Esophagus squamous epithelium (tissue), 5 donors: ENCODE data around the gene ABLIM2. TPM values are rescaled to one million over a fixed set of nuclear protein-coding genes. Genes with fewer than 3 reads are reported as not detected.

Experiments
- DNase-seq: peaks from one replicate; lab custom pipeline; 2025; lab: John Stamatoyannopoulos, UW
- H3K27ac ChIP-seq, 4 donors: fragments of 200-600 bp; sonication (generic); one replicate each; pipeline ENCODE4 v1.5.1; 2016 to 2019; ENCODE audit warnings: mild to moderate bottlenecking in 1 of 4
- H3K27me3 ChIP-seq, 4 donors: fragments of 200-600 bp; sonication (generic); 1 replicate in 3 of 4; 2 replicates in 1 of 4; pipeline versions ENCODE4 v1.5.1 to v1.6.0; 2017 to 2021; ENCODE audit warnings: antibody characterized with exemption in 1 of 4
- H3K36me3 ChIP-seq, 3 donors: fragments of 200-600 bp; sonication (generic); one replicate each; pipeline ENCODE4 v1.5.1; 2016 to 2019
- H3K4me1 ChIP-seq, 3 donors: fragments of 200-600 bp; sonication (generic); one replicate each; pipeline ENCODE4 v1.5.1; 2017 to 2019
- H3K4me3 ChIP-seq, 4 donors: fragments of 200-600 bp; sonication (generic); 1 replicate in 3 of 4; 2 replicates in 1 of 4; pipeline ENCODE4 v1.5.1; 2016 to 2019; ENCODE audit warnings: mild to moderate bottlenecking in 2 of 4, moderate library complexity in 1 of 4
- H3K9me3 ChIP-seq, 3 donors: fragments of 200-600 bp; sonication (generic); one replicate each; pipeline ENCODE4 v1.5.1; 2016 to 2019
- POLR2A ChIP-seq, 4 donors: fragments of 450-650 bp; IDR thresholded peaks; one replicate each; pipeline ENCODE4 v1.6.1; 2017; ENCODE audit warnings: antibody characterized with exemption in 4 of 4, mild to moderate bottlenecking in 4 of 4, moderate library complexity in 3 of 4
- WGBS, 2 donors: methylation state at CpG; one replicate each; pipeline ENCODE4 v1.1.5; 2018; 5-methylcytosine and 5-hydroxymethylcytosine counted together
- intact Hi-C: fragments of 100-400 bp; cut with DNase I; formaldehyde crosslinking; loops from one replicate; pipeline ENCODE4 v1.15.0; 2022
- total RNA-seq, 4 donors: library from RNA; depleted of rRNA; stranded (reverse); fragments of >200 nt; gene quantifications; one replicate each; pipeline ENCODE4 v1.1.0, GENCODE V29; 2016
- TF ChIP-seq, protein P1 (sequence below), 6 experiments: fragments of 450-650 bp in 4 of 6; fragments of 200-600 bp in 2 of 6; sonication (generic) in 2 of 6; IDR thresholded peaks; one replicate each; pipeline ENCODE4 v1.5.1; 2016 to 2019; ENCODE audit warnings: antibody characterized with exemption in 6 of 6, mild to moderate bottlenecking in 4 of 6, moderate library complexity in 4 of 6
- donor health status: DM: yes; HTN: yes; CAD: no.

The ABLIM2 gene
- total RNA-seq, 4 donors from 2014 or later: 13.5 to 26.7 (median 15.7) TPM

DNA sequence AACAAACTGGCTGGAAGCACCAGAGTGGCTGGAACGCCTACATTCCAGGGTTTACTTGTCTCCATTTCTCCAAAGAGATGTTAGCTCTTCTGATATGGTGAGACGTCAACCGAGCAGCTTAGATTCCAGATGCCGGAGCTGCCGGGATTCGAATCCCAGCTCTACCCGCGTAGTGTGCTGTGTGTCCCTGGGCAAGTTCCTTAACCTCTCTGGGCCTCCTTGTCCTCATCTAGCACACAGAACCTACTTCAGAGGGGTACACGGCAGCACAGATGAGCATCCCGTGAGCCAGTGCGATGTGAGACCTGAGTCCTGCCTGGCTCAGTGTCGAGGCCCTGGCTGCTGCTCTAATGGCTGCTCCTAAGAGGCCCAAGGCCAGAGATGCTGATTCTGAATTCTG, 60.1 kb downstream of the ABLIM2 start:
- no peak for TF ChIP-seq POLR2A (IDR thresholded peaks at IDR 0.05)
- TF ChIP-seq, protein P1, sequence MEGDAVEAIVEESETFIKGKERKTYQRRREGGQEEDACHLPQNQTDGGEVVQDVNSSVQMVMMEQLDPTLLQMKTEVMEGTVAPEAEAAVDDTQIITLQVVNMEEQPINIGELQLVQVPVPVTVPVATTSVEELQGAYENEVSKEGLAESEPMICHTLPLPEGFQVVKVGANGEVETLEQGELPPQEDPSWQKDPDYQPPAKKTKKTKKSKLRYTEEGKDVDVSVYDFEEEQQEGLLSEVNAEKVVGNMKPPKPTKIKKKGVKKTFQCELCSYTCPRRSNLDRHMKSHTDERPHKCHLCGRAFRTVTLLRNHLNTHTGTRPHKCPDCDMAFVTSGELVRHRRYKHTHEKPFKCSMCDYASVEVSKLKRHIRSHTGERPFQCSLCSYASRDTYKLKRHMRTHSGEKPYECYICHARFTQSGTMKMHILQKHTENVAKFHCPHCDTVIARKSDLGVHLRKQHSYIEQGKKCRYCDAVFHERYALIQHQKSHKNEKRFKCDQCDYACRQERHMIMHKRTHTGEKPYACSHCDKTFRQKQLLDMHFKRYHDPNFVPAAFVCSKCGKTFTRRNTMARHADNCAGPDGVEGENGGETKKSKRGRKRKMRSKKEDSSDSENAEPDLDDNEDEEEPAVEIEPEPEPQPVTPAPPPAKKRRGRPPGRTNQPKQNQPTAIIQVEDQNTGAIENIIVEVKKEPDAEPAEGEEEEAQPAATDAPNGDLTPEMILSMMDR (IDR thresholded peaks at IDR 0.05): no peak
- intact Hi-C loops: no loop called here
- Histone ChIP-seq H3K4me1 (peaks cover 0 to 43% (median 4%) of the 10 kb centered on the region in 3 donors), H3K36me3 (peaks cover 0 to 32% (median 0%) of the 10 kb centered on the region in 3 donors), H3K27ac (no peak overlapping the region), H3K4me3 (no peak overlapping the region), H3K27me3 (no peaks in the 10 kb centered on the region), H3K9me3 (peaks cover 0 to 17% (median 0%) of the 10 kb centered on the region in 3 donors)
- DNase-seq: no peak
- WGBS, 2 donors: 92 to 93% methylated on average over 7 to 11 of the region's 12 CpGs

- intact Hi-C loops: no loop called here
- TF ChIP-seq, protein P1 (IDR thresholded peaks at IDR 0.05): no peak
- TF ChIP-seq POLR2A (IDR thresholded peaks at IDR 0.05): no peak
- WGBS, 2 donors: 79 to 100% methylated on average over 2 to 5 of the region's 8 CpGs
Measured at GRCh38 chr4:8097721-8098345, 60.8 kb downstream of the ABLIM2 start.

DNA sequence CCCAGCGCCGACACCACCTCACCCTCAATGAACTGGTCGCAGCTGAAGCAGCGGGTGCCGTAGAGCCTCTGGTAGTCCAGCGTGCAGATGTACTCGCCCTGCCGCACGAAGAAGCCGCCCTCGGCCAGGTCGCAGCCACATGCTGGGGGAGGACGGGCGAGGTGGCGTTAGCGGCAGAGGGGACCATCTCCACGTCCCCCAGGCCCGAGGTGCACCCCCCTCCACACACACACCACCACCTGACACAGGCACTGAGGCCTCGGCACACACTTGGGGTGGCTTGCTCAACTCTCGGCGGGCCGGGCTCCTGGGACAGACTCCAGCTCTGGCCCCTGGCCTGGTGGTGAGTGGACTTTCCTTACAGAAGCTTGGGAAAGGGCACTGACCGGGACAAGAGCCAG, 61.5 kb downstream of the ABLIM2 start:
- DNase-seq: no peak
- WGBS, 2 donors: 95 to 97% methylated on average over 5 to 15 of the region's 23 CpGs
- Histone ChIP-seq H3K9me3 (peaks cover 0 to 26% (median 0%) of the 10 kb centered on the region in 3 donors), H3K4me1 (peaks cover 0 to 42% (median 4%) of the 10 kb centered on the region in 3 donors), H3K27ac (peak overlapping the region; percentile 21 to 70 (median 51)), H3K36me3 (peaks cover 0 to 25% (median 0%) of the 10 kb centered on the region in 3 donors), H3K4me3 (no peak overlapping the region), H3K27me3 (no peaks in the 10 kb centered on the region)
- TF ChIP-seq POLR2A (IDR thresholded peaks at IDR 0.05): no peak
- TF ChIP-seq, protein P1 (IDR thresholded peaks at IDR 0.05): no peak
- intact Hi-C loops: no loop called here

More at GRCh38 chr4:8097721-8098345, 60.8 kb downstream of the ABLIM2 start:
- peaks cover 0 to 25% (median 0%) of the 10 kb centered on the region in 3 donors for H3K36me3 ChIP-seq
- no peak overlapping the region for H3K4me3 ChIP-seq
- peaks cover 0 to 23% (median 0%) of the 10 kb centered on the region in 3 donors for H3K9me3 ChIP-seq
- no peak for DNase-seq
- H3K27me3 ChIP-seq: no peaks in the 10 kb centered on the region
- peaks cover 0 to 43% (median 4%) of the 10 kb centered on the region in 3 donors for H3K4me1 ChIP-seq
- peak overlapping the region in 3 of 4 donors; percentile 45 to 70 (median 57) for H3K27ac ChIP-seq

- WGBS, 2 donors: 44 to 50% methylated on average over 4 to 5 of the region's 12 CpGs
- peaks cover 0 to 38% (median 4%) of the 10 kb centered on the region in 3 donors for H3K4me1 ChIP-seq
- no peaks in the 10 kb centered on the region for H3K27me3 ChIP-seq
- H3K9me3 ChIP-seq: peaks cover 0 to 26% (median 0%) of the 10 kb centered on the region in 3 donors
- peak overlapping the region; percentile 21 to 70 (median 51) for H3K27ac ChIP-seq
- H3K36me3 ChIP-seq: peaks cover 0 to 25% (median 0%) of the 10 kb centered on the region in 3 donors
- no peak for DNase-seq
- H3K4me3 ChIP-seq: no peak overlapping the region
- intact Hi-C loops: no loop called here
- TF ChIP-seq POLR2A (IDR thresholded peaks at IDR 0.05): no peak
- TF ChIP-seq, protein P1 (IDR thresholded peaks at IDR 0.05): no peak
Measured at GRCh38 chr4:8096690-8097061, 61.9 kb downstream of the ABLIM2 start.

DNA sequence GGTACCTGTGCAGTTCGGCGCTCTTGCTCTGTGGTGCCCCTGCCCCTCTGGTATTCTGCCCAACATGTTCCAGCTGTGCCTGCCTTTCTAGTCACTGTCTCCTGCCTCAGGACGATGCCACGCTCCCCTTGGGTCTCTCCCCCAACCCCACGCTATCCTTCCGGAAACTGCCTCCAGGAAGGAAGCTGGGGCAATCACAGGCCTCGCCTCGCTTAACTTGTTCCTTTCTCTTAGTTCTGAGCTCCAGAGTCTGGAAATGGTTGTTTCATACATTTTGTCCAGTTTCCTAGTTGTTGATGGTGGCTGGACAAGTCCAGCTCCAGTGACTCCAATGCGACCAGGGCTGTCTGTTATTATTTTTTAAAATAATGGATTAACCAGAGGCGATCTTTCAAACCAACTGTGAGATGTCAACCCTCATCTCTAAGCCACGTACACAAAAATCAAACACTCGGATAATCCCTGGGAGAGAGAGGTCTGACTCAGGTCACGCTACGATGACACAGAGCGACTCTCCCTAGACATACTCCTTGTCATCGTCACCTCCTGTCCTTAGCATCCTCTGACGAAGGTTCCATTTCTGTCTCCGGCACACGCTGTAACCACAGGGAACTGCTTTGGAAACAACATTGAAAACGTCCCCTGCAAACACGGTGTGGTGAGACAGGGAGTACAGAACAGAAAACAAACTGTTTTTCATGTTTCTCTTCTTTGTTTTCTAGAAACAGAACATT, 62.5 kb downstream of the ABLIM2 start:
- TF ChIP-seq, protein P1 (IDR thresholded peaks at IDR 0.05): no peak
- no peak for TF ChIP-seq POLR2A (IDR thresholded peaks at IDR 0.05)
- no peak overlapping the region for H3K4me3 ChIP-seq
- DNase-seq: no peak
- peaks cover 0 to 26% (median 0%) of the 10 kb centered on the region in 3 donors for H3K9me3 ChIP-seq
- peaks cover 0 to 25% (median 0%) of the 10 kb centered on the region in 3 donors for H3K36me3 ChIP-seq
- peak overlapping the region in 3 of 4 donors; percentile 17 to 70 (median 62) for H3K27ac ChIP-seq
- no peaks in the 10 kb centered on the region for H3K27me3 ChIP-seq
- WGBS, 2 donors: 76 to 85% methylated on average over 21 of the region's 21 CpGs
- intact Hi-C loops: no loop called here
- peaks cover 0 to 32% (median 0%) of the 10 kb centered on the region in 3 donors for H3K4me1 ChIP-seq
